ENCODE measurements around the gene SLC6A8. TPM values are rescaled to one million over a fixed set of nuclear protein-coding genes. Genes with fewer than 3 reads are reported as not detected.

Gene SLC6A8
- total and polyA plus RNA-seq, 2 of the 4 experiments (the other 2 are of a cell fraction): 7.2 to 25.5 TPM

DNA sequence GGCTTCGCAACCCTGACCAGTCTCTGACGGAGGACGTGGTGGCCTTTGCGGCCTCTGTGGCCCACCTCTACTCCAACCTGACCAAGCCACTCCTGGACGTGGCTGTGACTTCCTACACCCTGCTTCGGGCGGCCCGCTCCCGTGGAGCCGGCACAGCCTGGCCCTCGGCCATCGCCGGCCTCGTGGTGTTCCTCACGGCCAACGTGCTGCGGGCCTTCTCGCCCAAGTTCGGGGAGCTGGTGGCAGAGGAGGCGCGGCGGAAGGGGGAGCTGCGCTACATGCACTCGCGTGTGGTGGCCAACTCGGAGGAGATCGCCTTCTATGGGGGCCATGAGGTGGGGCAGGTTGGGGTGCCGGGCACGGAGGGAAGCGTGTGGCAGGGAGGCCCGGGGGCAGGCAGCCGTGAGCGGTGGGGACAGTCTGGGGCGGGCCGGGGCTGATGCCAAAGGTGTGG lies 38.1 kb downstream of the SLC6A8 start (continued):
- TF ChIP-seq CEBPB (IDR thresholded peaks at IDR 0.05; ENCODE audit: low read depth, low read length) (no peak), POLR2A (IDR thresholded peaks at IDR 0.05; ENCODE audit: low read depth, low read length) (no peak), RAD21 (IDR thresholded peaks at IDR 0.05; ENCODE audit: low read length) (no peak), MAZ (IDR thresholded peaks at IDR 0.05; ENCODE audit: borderline replicate concordance, low read depth, low read length) (no peak), MAFK (IDR thresholded peaks at IDR 0.05; ENCODE audit: low read depth, low read length) (no peak), RCOR1 (IDR thresholded peaks at IDR 0.05; ENCODE audit: insufficient replicate concordance, low read length) (no peak)
- TF ChIP-seq, protein P1, sequence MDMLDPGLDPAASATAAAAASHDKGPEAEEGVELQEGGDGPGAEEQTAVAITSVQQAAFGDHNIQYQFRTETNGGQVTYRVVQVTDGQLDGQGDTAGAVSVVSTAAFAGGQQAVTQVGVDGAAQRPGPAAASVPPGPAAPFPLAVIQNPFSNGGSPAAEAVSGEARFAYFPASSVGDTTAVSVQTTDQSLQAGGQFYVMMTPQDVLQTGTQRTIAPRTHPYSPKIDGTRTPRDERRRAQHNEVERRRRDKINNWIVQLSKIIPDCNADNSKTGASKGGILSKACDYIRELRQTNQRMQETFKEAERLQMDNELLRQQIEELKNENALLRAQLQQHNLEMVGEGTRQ (IDR thresholded peaks at IDR 0.05; ENCODE audit: low read depth, low read length): no peak
